ENCODE measurements around the gene TDRD3.

The TDRD3 gene

GRCh38 chr13:60454425-60454824 lies 57.4 kb downstream of the TDRD3 start:
- DNase-seq (ENCODE audit: low read depth), result no peak

GRCh38 chr13:60463787-60464186 lies 66.8 kb downstream of the TDRD3 start:
- no peak for DNase-seq (ENCODE audit: low read depth)

GRCh38 chr13:60467098-60467497 lies 70.1 kb downstream of the TDRD3 start:
- no peak for DNase-seq (ENCODE audit: low read depth)

- no peak for DNase-seq (ENCODE audit: low read depth)
These were observed 82.3 kb downstream of the TDRD3 start for GRCh38 chr13:60479273-60479672.

- DNase-seq (ENCODE audit: low read depth), result no peak
These were observed 85.0 kb downstream of the TDRD3 start for GRCh38 chr13:60482012-60482411.

- DNase-seq (ENCODE audit: low read depth), result no peak
These were observed 87.8 kb downstream of the TDRD3 start for GRCh38 chr13:60484865-60485264.

GRCh38 chr13:60491531-60491930 lies 94.5 kb downstream of the TDRD3 start:
- DNase-seq (ENCODE audit: low read depth), result no peak

- DNase-seq (ENCODE audit: low read depth), result no peak
These were observed 95.2 kb downstream of the TDRD3 start for GRCh38 chr13:60492187-60492586.

GRCh38 chr13:60494296-60494695 lies 97.3 kb downstream of the TDRD3 start:
- no peak for DNase-seq (ENCODE audit: low read depth)

- no peak for DNase-seq (ENCODE audit: low read depth)
These were observed 104.2 kb downstream of the TDRD3 start for GRCh38 chr13:60501236-60501635.

- DNase-seq (ENCODE audit: low read depth), result no peak
These were observed 112.8 kb downstream of the TDRD3 start for GRCh38 chr13:60509601-60510386.

GRCh38 chr13:60511637-60512036 lies 114.6 kb downstream of the TDRD3 start:
- no peak for DNase-seq (ENCODE audit: low read depth)

GRCh38 chr13:60514891-60515290 lies 117.9 kb downstream of the TDRD3 start:
- no peak for DNase-seq (ENCODE audit: low read depth)

- no peak for DNase-seq (ENCODE audit: low read depth)
These were observed 122.5 kb downstream of the TDRD3 start for GRCh38 chr13:60519496-60519895.

GRCh38 chr13:60520902-60521569 lies 124.0 kb downstream of the TDRD3 start:
- no peak for DNase-seq (ENCODE audit: low read depth)

GRCh38 chr13:60538566-60538965 lies 141.5 kb downstream of the TDRD3 start:
- DNase-seq (ENCODE audit: low read depth), result no peak

GRCh38 chr13:60540276-60540675 lies 143.3 kb downstream of the TDRD3 start:
- DNase-seq (ENCODE audit: low read depth), result no peak

GRCh38 chr13:60562096-60562780 lies 165.2 kb downstream of the TDRD3 start:
- DNase-seq (ENCODE audit: low read depth), result no peak

GRCh38 chr13:60571571-60571970 lies 174.6 kb downstream of the TDRD3 start:
- no peak for DNase-seq (ENCODE audit: low read depth)

GRCh38 chr13:60572003-60572798 lies 175.2 kb downstream of the TDRD3 start:
- no peak for DNase-seq (ENCODE audit: low read depth)

GRCh38 chr13:60572855-60573254 lies 175.8 kb downstream of the TDRD3 start:
- no peak for DNase-seq (ENCODE audit: low read depth)

GRCh38 chr13:60574735-60575134 lies 177.7 kb downstream of the TDRD3 start:
- no peak for DNase-seq (ENCODE audit: low read depth)

Measured in activated T-cell treated with anti-CD3 and anti-CD28 coated beads for 24 hours (primary cell).